Measurements from ENCODE around the gene TAS2R19.
"Not testable (repeated sequence)": the region's sequence is repeated elsewhere in the genome, so short reads cannot be mapped to it uniquely, and the experiment has no call there.

Gene TAS2R19, protein sequence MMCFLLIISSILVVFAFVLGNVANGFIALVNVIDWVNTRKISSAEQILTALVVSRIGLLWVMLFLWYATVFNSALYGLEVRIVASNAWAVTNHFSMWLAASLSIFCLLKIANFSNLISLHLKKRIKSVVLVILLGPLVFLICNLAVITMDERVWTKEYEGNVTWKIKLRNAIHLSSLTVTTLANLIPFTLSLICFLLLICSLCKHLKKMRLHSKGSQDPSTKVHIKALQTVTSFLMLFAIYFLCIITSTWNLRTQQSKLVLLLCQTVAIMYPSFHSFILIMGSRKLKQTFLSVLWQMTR

DNA sequence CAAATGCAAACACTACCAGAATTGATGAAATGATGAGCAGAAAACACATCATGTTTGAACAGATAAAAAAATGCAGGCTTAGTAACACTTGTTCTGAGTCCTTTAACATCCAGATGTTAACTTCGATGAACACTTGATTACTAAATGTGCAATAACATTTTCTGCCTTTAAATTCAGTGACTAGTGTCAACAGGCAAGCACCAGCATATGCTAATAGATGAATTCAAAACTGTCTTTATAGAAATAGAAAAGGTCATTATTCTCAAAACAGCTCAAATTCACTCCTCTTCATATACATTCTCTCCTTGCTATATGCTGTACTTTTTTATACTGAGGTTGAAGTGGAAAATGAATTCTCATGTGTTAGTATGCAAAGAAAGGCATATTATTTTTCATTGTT lies at the start of gene TAS2R19:
Gene TAS2R19 (minus strand): TSS at position 101 of the 400 bp plus-strand sequence. CDS start 49 bp downstream, at position 52.
- no peak for DNase-seq

DNA sequence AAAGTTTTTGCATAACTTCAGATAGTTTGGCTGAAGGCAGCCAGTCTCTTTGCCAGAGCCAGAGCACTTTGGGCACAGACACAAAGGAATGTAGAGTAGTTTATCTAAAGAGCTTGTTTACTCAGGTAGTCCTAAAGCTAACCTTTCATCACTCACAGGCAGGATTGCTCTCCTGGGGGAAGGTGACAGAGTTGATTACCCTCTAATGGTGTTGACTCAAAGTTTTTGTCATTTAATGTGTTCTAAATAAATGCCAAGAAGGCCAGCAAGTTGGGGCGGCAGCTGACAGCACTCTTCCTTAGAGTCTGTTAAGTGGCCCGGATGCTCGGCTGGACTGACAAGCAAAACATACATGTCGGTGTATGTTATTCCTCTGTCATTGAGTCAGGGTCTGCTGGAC lies 49.0 kb upstream of the TAS2R19 start:
- no peak for DNase-seq

DNA sequence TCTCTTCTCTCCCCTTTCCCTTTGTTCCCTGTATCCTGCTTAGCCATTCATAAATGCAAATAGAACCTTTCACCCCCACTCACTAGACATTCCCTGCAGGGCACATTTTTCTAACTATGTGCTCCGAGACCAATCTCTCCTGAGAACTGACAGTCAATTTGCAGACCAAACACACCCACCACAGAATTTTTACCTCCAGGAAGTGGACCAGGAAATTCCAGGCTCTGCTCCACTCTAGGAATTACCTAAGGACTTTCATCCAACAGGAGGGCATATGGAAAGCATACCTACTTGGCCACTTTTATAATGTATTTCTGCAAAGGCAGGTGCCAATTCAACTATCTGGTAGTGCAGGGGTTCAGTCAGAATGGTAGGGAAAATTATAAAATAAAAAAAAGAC lies 48.6 kb upstream of the TAS2R19 start:
- no peak for DNase-seq

DNA sequence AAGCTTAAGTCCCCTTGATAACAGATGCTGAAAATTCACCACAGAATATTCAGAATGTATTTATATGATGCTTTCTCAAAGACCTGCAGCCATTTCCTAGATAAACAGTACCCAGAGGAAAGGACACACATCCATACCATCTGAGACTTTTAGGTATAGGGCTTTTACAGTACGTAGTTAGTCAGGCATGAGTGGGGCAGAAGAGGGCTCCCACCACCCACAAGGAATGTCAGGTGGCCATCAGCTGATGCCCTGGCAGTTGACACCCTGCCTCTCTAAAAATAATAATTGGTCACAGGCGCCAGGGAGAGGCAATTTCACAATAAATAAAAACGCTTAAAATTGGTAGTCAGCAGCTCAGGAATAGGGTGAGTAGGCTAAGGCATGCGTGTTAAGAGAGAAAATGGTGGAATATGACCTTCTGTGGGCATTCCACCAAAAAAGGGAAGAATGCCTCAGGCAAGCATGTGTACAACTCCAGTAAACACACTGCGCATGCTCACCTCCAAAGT lies 47.5 kb upstream of the TAS2R19 start:
- no peak for DNase-seq

DNA sequence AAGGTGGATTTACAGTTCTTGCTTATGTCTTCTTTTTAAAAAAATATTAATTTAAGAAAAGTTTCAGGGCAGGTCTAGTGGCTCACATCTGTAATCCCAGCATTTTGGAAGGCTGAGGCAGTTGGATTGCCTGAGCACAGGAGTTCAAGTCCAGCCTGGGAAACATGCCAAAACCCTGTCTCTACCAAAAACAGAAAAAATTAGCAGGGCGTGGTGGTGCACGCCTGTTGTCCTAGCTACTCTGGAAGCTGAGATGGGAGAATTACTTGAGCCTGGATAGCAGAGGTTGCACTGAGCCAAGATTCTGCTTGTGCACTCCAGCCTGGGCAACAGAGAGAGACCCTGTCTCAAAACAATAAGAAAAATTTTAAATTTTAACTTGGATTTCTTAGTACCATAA lies 45.1 kb upstream of the TAS2R19 start:
- no peak for DNase-seq

DNA sequence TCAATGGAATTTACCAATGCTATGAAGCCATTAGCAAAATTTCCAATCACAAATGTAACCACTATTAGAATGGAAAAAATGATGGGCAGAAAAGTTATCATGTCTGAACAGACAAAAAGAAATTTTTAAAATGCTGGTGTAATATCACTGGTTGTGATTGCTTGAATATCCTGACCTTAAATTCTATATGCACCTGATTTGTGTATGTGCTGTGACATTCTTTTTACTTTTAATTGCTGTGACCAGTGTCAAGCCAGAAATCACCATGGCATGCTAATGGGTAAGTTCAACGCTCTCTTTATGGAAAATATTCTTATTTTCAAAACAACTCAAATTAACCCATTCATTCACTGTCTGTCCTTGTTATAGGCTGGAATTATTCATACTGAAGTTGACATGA lies 39.8 kb upstream of the TAS2R19 start, which contains the start of gene TAS2R46:
Gene TAS2R46 (minus strand): TSS at position 101 of the 400 bp plus-strand sequence. CDS start 0 bp downstream, at position 101.
- DNase-seq = not testable (repeated sequence)

DNA sequence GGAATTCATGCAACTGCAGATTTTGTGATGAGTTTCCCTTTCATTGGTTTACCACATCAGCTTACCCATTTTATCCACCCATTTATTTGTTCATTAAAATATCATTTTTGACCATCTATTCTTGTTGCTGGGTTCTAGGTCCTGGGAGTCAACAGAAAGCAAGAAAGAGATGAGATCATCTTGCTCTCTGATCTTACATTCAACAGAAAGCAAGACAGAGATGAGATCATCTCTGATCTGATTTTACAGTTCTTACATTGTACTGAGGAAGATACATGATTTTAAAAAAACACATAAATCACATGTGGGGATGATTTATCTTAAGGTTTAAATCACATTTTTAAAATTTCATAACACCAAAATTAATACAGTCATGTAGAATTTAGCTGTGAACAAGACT lies 37.4 kb upstream of the TAS2R19 start:
- no peak for DNase-seq

DNA sequence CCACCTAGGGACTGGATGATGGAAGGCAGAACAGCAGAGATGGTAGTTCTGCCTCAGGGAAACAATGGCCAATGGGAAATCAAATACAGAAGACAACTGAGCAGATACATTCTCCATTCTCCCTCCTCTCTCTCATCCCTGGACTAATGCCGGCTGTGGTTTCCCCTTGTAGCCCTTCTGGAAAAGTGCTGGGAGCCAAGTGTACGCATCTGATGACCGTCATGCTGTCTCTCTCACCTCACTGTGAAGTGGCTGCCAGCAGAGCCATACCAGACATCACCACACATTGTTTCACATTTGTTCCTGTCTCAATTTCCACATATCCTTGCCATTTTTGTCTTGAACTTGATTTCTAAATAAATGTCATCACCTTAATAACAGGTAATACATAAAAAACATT lies 36.6 kb upstream of the TAS2R19 start:
- no peak for DNase-seq

DNA sequence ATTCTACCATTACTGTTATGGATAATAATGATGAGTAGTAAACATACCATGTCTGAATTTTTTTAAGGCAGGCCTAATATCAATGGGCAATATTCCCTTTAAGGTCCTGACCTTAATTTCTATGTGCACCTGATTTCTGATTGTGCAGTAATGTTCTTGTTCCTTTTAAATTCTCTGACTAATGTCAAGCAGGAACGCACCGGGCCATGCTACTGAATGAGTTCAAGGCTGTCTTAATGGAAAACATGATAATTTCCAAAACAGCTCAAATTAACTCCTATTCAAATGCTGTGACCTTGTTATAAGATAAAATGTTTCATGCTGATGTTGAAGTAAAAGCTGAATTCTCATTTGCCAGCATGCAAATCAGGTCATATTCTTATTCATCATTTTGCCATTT lies 32.9 kb upstream of the TAS2R19 start:
- no peak for DNase-seq

DNA sequence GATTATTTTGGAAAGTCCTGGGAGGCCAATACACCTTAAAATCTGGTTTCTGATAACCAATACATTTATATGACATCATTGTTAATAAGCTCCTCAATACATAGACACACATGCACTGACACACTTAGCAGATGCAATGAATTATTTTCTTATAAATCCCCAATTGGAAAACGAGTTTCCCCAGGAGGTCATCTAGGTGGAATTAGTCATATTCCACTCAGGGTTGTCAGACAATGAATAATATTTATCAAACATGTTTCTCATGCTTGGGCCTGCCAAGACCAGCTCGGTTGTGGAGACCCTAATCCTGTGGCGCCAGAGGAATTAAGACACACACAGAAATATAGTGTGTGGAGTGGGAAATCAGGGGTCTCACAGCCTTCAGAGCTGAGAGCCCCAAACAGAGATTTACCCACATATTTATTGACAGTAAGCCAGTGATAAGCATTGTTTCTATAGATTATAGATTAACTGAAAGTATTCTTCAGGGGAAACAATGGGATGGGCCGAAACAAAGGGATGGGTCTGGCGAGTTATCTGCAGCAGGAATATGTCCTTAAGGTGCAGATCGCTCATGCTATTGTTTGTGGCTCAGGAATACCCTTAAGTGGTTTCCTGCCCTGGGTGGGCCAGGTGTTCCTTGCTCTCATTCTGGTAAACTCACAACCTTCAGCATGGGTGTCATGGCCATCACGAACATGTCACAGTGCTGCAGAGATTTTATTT lies 27.5 kb upstream of the TAS2R19 start:
- DNase-seq = not testable (repeated sequence)

DNA sequence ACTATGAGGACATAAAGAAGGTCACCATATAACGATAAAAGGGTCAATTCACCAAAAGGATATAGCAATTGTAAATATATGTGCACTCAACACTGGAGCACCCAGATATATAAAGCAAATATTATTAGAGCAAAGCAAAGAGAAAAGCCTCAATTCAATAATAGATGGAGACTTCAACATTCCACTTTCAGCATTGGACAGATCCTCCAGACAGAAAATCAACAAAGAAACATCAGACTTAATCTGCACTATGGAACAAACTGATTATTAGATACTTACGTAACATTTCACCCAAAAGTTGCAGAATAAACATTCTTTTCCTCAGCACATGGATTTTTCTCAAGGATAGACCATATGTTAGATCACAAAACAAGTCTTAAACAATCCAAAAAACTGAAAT lies 18.9 kb upstream of the TAS2R19 start:
- not testable (repeated sequence) for DNase-seq

DNA sequence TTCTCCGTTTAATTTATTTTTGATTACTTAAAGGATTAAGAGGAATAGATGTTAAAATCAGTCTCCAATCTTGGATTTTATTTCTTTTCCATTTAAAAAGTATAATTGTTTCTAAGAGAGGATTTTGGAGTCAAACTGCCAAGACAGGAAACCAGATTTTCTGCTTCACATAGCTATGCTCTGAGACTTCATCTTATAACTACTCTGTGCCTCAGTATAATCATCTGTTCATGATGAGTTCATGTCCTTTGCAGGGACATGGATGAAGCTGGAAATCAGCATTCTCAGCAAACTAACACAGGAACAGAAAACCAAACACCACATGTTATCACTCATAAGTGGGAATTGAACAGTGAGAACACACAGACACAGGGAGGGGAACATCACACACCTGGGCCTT lies 17.7 kb upstream of the TAS2R19 start:
- no peak for DNase-seq

DNA sequence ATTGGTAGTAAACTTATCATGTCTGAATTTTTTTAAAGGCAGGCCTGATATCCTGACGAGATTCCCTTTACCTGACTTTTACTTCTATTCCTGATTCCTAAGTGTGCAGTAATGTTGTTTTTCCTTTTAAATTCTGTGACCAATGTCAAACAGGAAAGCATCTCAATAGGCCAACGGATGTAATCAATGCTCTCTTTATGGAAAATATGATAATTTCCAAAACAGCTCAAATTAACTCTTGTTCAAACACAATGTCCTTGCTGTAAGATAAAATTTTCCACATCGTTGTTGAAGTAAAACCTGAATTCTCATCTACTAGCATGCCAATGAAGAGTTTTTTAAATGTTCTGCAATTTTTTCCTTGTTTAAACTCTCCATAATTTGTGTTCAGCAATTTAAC lies 16.8 kb upstream of the TAS2R19 start:
- no peak for DNase-seq

DNA sequence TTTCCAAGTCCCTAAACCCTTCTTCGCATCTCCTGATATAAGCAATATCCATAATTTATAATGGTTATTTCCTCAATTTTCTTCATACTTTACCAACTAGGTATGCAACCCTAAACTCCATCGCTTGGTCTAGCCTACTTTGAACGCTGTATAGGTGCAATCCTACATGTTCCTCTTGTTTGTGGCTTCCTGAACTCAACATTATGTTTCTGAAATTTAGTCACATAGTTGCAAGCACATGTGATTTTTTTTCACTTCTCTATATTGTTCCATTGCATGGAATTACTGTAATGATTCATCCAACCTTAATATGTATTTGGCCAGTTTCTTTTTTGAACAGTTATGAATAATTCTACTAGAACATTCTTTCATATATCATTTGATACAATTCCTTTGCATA lies 11.5 kb upstream of the TAS2R19 start:
- DNase-seq = not testable (repeated sequence)

DNA sequence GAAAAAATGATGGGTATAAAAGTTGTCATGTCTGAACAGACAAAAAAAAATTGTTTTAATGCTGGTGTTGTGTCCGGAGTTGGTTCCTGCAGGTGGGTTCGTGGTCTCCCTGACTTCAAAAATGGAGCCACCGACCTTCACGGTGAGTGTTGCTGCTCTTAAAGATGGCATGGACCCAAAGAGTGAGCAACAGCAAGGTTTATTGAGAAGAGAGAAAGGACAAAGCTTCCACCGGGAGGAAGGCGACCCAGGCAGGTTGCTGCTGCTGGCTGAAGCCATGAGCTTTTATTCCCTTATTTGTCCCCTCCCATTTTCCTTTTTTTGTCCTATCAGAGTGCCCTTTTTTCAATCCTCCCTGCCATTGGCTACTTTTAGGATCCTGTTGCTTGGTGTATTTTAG lies 8.9 kb upstream of the TAS2R19 start, which contains the start of gene TAS2R31:
Gene TAS2R31 (minus strand): TSS at position 101 of the 400 bp plus-strand sequence. CDS start 72 bp downstream, at position 29.
- DNase-seq = no peak

DNA sequence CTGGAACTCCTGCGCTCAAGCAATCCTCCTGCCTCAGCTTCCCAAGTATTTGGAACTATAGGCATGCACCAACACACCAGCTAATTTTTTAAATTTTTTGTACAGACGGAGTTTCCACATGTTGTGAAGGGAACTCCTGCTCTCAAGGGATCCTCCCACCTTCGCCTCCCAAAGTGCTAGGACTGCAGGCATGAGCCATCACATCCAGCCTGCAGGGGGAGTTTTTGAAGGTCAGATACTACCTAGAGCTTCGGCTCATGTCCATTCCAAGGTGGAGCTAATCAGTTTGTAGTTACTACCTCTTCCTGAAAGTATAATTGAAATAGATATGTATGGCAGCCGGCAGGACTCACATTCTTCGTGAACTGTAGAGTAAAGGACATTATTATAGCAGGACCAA lies 3.7 kb upstream of the TAS2R19 start:
- no peak for DNase-seq

DNA sequence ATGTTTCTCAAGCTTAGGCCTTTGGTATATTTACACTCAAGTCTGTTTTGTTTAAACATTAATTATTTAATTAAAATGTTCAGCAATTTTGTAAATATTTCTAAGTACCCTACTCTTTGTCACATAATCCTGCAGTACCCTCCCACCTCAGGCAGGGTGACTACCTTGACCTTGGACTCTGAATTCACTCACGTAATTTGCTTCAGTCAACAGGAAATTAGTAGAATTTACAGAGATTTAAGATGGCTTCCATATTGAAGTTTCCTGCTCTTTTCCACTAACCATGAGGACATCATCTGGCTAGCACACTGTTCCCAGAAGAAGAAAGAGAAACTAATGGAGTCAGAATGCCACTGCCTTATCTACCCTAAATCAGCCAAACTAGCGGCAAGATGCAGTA lies 967 bp upstream of the TAS2R19 start:
- DNase-seq = no peak

DNA sequence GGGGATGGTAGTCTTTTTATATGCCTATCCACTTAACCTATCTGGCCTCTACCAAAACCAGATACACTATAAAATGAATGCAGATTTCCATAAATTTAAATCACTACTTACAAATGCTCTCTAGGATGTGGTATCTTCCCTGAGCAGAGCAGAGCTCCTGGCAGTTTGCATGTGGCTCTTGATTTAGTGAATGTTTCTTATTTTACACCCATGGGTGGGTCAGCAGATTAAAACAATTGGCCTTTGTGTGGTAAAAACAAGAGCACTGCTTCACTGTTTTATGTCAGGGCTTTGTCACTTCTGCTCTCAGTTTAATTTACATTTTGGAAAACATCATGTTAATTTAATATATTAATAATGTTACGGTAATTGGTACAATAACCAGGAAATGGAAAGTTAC lies 5.5 kb downstream of the TAS2R19 start:
- DNase-seq = no peak

DNA sequence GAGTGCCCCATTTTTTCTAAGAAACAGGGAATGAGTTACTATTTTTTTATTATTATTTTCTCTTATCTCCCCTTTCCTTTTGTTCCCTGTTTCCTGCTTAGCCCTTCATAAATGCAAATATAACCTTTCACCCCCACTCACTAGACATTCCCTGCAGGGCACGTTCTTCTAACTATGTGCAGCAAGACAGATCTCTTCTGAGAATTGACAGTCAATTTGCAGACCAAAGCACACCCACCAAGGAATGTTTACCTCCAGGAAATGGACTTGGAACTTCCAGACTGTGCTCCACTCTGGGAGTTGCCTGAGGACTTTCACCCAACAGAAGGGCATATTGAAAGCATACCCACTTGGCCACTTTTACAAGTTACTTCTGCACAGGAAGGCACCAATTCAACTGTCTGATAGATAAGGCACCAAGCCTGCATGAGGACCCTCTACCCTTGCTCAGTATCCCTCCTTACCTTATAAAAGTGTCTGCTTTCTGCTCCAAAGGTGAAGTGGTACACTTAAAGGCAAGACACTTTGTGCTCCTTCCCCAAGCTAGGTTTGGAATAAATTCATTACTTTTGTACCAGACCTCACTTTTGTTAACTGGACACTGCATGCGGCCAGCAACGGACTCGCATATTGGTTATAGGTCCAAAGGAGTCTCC lies 6.5 kb downstream of the TAS2R19 start:
- DNase-seq = no peak

DNA sequence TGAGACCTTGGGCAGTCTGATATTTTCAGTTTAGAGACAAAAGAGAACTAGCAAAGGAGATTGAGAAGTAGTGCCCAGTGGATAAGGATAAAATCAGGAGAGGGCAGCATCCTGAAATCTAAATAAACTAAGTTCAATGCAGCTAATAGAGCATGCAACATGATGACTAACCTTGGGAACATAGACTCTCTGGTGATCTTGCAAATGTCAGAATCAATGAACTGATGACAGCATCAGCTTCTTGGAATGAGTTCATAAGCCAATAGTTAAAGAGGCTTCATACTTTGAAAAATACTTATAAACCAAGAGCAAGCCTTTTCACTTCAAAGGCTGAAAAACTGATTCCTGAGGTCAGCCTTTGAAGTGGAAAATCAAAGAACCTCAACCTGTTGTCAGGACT lies 8.2 kb downstream of the TAS2R19 start:
- DNase-seq = no peak

DNA sequence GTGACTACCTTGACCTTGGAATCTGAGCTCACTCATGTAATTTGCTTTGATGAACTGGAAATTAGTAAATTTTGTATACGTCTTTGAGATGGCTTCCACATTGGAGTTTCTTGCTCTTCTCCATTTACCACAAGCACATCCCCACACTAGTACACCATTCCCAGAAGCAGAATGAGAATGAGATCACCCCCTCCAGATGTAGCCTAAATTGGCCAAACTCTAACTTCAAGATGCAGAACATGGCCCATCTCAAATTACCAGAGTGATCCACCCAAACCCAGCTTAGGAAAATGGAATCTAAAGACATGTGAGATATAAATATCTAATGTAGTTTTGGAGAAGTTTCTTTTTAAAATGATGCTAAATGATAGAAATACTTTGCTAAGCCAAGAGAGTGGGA lies 14.8 kb downstream of the TAS2R19 start:
- DNase-seq = no peak

DNA sequence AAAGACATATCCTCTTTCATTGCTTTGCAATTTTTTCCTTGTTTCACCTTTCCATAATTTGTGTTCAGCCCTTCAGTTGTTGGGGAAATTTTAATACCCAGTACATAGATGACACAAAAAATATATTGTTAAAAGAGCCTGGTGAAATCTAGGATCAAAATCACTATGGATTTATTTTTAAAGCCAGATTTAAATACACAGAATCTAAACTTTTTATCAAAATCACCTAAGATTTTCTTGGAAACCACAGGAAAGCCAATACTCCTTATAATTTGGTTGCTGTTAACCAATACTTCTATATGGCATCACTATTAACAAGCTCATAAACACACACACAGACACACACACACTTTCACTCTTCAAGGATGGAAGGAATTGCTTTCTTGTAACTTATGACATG lies 24.2 kb downstream of the TAS2R19 start, which contains the start of gene TAS2R20:
Gene TAS2R20 (minus strand): TSS at position 101 of the 400 bp plus-strand sequence. CDS start 429 bp downstream, outside the sequence.
- no peak for DNase-seq

DNA sequence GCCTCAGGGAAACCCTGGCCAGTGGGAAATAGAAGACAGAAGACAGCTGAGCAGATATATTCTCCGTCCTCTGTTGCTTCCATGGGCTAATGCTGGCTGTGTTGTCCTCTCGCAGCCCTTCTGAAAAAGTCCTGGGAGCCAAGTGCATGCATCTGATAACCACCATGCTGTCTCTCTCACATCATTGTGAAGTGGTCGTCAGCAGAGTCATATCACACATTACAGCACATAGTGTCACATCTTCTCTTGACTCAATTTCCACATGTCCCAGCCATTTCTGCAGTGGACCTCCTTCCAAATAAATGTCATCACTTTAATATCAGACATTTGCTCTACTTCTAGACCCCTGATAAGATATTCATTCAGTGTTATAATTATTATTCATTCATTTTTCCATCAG lies 28.1 kb downstream of the TAS2R19 start:
- no peak for DNase-seq

Data from stimulated activated CD8-positive, alpha-beta memory T cell treated with anti-CD3 and anti-CD28 coated beads, Interleukin-4, amount 100 ng/mL, for 48 hours (primary cell).